ENCODE data around the gene AQP5. TPM values are rescaled to one million over a fixed set of nuclear protein-coding genes. Genes with fewer than 3 reads are reported as not detected.

The AQP5 gene
- polyA plus RNA-seq, 1 donor: 0.22 TPM

DNA sequence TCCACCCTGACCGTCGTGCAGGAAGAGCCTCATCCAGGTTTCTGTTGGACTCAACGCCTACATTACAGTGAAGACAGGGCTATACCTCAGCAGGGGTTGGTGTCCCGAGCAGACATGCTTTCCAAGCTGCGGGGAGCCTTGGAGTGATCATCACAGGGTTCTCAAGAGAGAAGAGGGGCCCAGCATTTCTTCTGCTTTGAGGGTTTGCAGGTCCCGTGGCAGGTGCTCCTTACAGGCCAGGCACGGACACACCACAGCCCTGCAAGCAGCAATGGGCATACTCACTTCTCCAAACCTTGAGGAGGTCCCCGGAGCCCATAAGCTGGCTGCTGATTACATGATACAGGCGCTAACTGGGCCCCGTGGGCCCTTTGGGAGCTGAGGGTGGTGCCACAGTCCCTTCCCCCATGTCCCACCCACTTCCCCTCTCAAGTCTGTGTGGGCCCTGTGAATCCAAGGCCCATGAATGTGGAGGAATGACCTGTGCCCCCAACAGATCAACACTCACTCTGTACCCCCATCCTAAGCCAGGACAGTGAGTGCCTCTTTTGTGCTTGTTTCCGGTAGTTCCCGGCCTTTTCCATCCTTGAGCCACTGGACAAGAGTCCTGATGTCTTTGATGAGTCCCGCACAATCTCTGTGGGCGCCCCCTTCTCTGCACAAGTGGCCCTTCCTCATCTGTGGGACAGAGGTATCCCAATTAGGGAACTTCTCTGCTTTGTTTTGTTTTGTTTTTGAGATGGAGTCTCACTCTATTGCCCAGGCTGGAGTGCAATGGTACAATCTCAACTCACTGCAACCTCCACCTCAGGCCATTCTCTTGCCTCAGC is 10.0 kb upstream of the AQP5 start:
- no peak for DNase-seq

DNA sequence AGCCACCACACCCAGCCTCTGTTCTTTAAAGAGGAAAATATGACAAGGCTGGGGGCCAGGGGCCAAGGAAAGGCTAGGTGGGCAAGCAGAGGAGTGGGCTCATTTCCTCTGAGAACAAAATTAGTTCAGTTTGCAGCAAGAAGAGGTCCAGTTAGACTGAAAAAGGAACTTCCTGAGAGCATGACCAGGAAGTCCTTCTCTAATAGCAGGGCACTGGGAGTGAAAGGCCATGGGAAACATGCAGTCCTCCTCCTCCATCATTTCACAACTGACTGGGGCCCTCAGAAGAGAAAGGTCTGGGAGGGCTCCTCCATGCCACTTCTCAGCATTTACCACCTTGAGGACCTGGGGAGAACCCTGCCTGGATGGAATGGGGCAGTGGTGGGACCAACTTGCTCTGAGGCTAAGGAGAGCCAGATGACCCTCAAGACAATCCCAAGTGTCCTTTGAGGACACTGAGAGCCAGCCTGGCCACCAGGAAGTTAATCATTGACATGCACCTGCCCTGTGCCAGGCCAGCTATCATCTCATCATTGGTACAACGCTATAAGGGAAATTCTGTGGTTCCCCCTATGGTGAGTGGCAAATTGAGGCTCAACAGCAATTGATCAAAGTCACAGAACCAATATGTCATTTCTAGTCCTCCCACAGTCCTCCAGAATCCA is 9.1 kb upstream of the AQP5 start:
- no peak for DNase-seq

DNA sequence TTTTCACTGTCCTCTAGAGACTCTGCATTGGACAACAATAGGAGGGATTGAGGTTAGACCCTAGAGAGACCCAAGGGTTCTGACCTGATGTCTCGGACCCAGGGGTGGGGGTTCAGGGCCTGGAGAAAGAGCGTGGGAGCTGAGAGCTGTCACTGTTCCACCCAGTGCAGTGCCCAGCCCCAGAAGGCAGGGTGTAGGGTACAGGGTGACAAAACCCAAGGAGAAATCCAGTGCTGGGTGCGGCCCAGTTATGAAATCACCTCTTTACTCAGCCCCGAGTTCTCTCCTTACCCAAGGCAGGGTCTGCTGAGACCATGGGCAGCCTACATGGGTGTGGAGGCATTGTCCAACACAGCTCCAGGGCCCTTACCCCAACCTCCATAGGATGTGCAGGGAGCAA is 8.5 kb upstream of the AQP5 start:
- DNase-seq: no peak

DNA sequence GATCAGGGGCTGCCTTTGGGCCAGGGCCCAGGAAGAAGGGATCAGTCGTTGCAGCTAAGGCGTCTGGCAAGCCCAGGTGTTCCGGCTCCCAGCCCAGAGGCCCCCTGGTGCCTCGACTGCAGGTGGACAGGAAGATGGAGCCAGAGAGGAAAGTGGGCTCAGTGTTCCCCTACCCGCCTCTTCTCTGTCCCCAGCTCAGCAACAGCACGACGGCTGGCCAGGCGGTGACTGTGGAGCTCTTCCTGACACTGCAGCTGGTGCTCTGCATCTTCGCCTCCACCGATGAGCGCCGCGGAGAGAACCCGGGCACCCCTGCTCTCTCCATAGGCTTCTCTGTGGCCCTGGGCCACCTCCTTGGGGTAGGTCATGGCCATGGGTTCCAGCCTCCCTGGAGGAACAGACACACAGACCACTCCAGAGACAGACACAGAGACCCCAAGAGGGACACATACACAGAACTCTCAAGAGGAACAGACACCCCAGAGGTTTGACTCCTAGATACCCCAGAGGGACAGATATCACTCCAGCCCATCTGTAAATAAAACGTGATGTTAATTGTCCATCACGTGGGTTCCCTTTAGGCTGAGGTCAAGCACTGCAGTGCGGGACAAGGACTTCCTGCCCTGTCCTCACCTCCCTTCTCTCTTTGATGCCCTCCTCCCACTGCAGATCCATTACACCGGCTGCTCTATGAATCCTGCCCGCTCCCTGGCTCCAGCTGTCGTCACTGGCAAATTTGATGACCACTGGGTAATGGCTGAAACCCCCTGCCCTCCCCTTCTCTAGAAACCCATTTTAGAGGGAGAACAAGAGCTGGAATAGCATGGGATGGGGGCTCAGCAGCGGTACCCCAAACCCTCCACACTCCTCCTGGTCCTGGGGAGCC is 7.5 kb upstream of the AQP5 start:
- no peak for DNase-seq

DNA sequence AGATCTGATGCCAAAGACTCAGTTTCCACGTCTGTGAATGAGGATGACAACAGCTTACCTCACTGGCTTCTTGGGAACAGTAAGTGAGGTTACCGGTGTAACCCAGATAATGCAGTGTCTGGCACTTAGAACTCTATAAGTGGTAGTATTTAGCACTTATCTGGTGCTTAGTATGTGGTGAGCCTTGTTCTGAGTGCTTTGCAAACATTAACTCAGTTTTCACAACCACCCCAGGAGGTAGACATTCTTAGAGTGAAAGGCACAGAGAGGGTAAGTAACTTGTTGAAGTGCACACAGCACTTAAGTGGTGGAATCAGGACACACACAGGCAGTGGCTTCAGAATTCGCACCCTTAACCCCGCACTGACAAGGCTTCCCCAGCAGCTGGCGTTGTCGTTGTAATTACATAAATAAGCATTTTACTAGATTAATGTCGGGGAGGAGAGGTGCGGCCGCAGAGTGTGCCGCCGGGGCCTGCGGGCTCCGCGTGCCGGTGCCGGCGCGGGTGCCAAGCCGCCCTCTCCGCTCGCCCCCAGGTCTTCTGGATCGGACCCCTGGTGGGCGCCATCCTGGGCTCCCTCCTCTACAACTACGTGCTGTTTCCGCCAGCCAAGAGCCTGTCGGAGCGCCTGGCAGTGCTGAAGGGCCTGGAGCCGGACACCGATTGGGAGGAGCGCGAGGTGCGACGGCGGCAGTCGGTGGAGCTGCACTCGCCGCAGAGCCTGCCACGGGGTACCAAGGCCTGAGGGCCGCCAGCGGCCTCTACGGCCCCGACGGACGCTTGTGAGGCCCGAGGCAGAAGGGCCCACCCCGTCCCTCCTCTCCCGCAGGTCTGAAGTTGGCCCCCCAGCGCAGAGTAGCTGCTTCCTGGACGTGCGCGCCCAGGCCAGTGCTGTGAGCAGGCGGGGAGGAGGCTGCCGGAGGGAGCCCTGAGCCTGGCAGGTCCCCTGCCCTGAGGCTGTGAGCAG is 6.5 kb upstream of the AQP5 start:
- DNase-seq: no peak

DNA sequence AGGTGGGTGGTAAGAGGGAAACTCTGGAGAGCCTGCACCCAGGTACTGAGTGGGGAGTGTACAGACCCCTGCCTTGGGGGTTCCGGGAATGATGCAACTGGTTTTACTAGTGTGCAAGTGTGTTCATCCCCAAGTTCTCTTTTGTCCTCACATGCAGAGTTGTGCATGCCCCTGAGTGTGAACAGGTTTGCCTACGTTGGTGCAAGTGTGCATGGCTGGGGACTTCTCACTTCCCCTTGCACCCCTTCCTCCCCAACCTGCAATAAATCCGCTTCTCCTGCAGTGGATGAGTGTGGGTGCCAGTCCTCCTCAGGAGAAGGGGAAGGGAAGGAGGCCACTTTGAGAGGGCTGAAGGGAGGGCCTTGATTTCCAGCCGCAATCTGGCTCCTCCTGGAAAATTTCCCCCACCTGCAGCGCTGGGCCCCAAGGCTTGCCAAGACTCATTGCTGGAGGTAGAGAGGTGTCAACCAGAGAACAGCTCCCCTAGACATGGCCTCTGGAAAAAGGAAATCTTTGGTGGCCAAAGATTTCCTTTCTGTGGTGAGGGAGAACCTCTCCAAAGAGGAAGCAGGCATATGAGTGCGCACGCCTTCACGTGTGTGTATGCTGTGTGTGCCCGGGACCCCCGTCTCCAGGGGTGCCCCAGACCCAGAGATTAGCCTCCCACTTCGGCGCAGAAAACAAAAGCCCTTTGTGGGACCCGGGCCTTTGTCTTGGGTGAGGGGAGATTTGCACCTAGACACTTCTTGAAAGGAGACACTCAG is 5.6 kb upstream of the AQP5 start:
- no peak for DNase-seq

DNA sequence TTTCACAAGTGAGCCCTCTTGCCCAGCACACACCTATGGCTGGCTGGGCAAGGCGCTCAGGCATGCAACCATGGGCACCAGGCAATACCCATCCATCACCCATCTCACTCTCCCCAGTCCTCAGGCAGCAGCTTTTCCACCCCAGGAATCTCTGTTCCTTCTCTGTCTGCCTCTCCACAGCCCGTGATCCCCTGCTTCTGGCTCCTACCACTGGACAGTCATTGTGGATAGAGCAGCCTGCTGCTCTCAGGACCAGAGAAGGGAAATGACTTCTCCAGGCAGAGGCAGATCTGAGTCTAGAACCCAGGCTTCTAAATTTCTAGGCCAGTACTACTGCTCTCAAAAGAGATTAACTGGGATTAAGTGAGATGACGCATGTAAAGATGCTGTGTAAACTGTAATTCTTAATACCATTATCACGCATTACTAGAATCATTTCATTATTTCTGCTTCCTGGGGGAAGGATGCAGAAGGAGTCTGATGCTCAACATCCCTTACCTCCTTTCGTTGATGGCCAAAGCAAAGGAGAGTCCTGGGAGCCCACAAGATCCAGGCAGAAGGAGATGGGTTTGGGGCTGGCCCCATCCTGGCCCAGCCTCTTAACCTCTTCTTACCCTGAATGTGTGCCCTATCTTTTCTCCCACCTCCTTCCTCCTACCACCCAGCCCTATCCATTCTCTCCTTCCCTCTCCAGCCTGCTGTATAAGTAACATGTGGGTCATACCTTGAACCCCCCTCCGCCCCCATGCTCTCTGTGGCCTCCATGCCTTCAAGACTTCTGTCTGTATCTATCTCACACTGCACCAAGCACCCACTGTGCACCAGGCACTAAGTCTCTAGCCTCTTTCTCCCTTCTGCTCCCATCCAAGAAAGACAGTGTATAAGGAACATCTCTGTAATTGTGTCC is 4.8 kb upstream of the AQP5 start:
- DNase-seq: no peak

DNA sequence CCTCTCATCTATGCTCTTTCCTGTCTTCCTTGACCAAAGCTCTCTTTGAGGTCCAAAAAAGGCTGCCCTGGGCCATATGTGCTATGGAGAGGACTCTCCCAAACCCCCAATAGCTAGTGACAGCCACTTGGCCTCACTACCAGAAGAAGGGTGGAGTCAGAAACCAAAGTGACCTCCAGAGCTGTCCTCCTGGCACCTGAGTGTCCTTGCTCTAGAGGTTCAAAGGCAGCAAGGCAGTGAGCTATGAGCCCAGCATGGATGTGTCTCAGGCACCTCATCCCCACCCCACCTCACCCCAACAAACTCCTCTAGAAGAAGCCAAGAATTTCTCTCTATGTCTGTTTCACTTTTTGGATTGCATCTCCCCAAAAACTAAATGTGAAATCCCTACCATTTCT is 4.1 kb upstream of the AQP5 start:
- DNase-seq: no peak

DNA sequence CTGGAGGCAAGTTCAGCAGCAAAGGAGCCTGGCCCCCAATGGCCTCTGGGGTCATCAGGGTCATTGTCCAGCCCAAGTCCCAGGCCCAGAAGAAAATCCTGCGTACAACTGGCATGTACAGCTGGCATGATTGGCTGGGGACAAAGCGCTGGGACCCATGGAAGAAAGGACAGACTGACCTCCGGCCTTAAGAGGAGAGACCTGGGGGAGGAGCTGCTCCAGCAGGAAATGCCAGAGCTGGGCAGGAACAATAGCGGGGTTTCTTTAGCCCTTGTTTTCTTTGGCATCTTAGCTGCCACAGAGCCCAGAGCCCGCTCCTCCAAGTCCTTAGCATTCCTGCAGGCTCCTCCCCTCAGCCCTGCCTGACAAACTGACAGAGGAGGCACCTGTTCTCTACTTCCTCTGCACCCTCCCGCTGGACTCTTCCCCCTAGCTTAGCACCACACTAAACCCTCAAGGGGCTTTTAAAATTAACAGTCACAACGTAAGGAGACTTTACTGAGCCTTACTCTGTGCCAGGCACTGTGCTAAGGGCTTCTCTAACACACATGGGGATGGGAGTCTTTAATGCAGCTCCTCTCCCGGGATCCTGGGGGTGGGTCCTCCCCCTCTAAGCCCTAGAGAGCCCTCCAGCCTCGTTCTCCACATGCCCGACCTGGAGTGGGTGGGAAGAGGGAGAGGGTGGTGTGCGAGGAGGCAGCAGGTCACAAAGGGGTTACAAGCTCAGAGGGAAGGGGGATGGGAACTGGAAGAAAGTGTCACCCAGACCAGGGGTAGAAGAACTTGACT is 1.8 kb upstream of the AQP5 start:
- DNase-seq: no peak

DNA sequence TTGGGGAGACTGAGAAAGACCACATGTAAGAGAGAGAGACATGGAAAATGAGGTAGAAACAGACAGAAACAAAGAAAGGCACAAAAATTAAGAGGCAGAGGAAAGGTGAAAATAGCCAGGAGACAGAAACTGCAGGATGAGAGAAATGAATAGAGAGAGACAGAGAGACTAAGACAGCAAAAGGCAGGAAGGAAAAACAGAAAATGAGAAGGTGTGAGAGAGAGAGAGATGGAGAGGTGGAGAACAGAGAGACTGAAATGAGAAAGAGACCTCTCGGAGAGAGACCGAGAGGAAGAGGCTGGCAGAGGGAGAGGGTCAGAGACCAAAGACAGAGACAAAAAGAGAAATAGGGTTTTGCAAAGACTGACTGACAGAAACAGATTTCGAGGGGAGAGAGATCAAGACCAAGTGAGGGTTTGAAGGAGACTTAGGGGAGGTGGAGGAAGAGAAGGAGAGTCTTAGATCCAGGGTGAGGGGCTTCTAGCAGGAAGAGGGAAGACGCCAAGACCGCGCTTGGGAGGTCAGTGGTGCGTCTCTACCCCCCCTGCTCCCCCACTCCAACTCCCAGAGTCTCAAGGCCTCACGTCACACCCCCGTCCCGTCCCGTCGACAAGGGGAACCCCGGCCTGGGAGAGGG is 1.1 kb upstream of the AQP5 start:
- DNase-seq: no peak

DNA sequence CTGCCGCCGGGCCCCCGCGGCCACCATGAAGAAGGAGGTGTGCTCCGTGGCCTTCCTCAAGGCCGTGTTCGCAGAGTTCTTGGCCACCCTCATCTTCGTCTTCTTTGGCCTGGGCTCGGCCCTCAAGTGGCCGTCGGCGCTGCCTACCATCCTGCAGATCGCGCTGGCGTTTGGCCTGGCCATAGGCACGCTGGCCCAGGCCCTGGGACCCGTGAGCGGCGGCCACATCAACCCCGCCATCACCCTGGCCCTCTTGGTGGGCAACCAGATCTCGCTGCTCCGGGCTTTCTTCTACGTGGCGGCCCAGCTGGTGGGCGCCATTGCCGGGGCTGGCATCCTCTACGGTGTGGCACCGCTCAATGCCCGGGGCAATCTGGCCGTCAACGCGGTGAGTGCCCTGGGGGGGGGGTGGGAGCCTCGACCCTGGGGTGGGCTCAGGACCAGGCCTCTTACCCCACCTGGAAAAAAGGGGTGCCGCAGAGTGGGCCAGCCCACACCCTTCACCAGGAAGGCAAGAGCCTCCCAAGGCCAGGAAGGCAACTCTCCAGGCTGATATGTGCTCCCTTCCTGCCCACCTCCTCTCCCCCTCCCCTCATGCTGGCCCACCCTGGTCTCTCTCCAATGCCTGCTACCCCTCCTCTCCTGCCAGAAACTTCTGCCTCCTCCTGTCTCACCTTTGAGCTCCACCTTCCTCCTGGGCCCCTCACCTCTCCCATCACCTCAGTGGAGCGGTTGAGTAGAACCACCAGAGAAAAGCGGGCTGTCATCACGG is 507 bp downstream of the AQP5 start:
- DNase-seq: no peak

DNA sequence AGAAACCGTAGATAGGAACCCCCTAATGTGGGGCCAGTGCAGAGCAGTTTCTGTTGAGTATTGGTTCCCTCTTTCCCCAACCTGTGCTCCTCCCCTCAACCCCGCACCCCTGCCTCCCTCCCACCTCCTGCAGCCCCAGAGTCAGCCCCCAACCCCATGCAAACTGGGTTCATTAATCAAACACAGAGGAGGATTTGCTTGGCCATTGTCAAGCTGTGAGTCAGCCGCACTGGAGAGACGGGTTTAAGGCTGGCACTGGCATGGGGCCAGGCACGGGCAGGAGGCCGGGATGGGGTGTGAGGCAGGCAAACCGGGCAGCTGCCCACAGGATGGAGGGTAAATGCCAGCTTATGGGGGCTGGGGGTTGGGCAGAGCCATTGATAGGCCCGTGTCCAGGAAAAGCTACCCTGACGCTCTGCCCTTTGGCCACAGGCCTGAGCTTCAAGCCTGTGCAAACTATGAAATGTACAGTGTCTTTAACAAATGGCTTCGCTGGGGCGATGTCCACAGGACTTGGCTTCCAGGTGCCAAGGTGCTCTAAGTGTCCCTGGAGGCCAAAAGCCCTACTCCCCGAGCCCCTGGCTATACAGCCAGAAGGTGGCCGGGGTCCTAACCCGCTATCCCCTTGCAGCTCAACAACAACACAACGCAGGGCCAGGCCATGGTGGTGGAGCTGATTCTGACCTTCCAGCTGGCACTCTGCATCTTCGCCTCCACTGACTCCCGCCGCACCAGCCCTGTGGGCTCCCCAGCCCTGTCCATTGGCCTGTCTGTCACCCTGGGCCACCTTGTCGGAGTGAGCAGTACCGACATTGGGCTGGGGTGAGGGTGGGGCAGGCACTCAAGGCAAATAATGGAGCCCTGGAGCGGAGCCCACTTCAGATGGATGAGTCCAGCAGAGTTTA is 1.4 kb downstream of the AQP5 start:
- DNase-seq: no peak

DNA sequence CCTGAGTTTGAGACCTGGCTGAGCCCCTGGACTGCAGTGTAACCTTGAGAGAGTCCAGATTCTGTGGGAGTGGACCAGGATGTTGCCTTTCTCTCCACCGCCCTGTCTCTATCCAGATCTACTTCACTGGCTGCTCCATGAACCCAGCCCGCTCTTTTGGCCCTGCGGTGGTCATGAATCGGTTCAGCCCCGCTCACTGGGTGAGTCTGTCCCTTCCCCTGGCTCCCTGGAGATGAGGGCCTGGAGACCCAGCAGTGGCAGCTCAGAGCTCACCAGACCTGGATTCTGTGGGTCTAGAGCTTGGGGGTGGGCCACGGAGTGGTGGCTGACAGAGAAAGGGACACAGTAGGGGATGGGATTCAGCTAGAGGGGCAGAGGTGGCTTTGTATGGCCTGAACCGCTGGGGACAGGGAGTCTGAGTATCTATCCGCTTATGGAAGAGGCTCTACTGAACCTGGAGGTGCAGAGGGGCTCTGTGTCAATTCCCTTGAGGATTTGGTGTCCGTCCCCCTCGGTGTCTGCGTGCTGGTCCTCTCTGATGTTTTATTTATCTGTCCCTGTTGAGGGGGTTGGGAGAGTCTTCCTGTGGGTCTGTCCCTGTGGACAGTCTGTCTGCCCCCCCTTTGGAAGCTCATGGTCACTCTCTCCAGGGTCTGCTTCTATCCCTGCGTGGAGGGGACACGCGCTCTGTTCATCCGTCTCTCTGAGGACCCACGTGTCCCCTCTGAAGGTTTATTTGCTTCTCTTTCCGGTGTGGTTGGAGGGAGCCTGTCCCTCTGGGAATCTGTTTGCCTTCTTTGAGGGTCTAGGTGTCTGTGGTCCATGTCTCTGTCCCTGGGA is 2.5 kb downstream of the AQP5 start:
- no peak for DNase-seq

DNA sequence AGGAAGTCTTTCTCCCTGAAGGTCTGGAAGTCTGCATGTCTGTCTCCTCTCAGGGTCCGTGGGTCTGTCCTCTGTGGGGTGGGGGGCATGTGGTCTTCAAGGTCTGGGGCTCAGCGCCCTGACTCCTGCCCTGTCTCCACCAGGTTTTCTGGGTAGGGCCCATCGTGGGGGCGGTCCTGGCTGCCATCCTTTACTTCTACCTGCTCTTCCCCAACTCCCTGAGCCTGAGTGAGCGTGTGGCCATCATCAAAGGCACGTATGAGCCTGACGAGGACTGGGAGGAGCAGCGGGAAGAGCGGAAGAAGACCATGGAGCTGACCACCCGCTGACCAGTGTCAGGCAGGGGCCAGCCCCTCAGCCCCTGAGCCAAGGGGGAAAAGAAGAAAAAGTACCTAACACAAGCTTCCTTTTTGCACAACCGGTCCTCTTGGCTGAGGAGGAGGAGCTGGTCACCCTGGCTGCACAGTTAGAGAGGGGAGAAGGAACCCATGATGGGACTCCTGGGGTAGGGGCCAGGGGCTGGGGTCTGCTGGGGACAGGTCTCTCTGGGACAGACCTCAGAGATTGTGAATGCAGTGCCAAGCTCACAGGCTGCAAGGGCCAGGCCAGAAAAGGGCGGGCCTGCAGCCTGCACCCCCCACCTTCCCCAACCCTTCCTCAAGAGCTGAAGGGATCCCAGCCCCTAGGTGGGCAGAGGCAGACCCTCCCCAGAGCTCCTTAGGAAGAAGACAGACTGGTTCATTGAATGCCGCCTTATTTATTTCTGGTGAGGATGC is 3.4 kb downstream of the AQP5 start:
- DNase-seq: no peak

DNA sequence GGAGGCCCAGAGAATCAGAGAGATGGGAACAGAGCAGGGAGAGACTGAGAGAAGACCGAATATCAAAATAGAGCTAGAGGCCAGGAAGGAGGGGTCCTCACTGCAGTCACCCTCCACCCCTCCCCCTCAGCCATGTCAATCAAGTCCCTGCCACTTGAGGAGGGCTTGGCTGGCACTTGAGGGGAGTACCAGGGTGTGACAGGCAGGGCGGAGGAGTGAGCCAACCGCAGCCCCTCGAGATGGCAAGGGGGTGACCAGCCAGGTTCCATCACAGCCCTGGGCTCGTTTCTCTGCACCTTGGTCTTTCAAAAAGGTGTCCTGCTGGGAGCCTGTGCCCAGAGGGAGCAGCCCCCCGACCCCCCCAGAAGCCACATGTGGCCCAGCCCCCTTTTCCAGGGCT is 4.2 kb downstream of the AQP5 start:
- no peak for DNase-seq
